ENCODE data around the gene CCM2L. TPM values are rescaled to one million over a fixed set of nuclear protein-coding genes. Genes with fewer than 3 reads are reported as not detected.

The CCM2L gene
- polyA plus RNA-seq, 1 of the 3 experiments (the other 2 are of a cell fraction): not detected

GRCh38 chr20:31979713-31980426 is 30.4 kb upstream of the CCM2L start:
- Histone ChIP-seq H3K27ac (ENCODE audit: low read depth in 2 of 2, low read length in 1 of 2) (no peak overlapping the region), H3K79me2 (ENCODE audit: insufficient read depth) (no peaks in the 10 kb centered on the region), H2AFZ (ENCODE audit: low read depth) (no peak overlapping the region), H3K9me3 (no peaks in the 10 kb centered on the region), H3K27me3 (ENCODE audit: insufficient read depth) (no peaks in the 10 kb centered on the region; the same call in 1 of the 2 replicates), H3K36me3 (replicated peaks in 1 of 2; ENCODE audit: control insufficient read depth in 1 of 2, insufficient read depth in 2 of 2, low read length in 1 of 2) (no peaks in the 10 kb centered on the region), H3K4me1 (ENCODE audit: control insufficient read depth in 1 of 2, insufficient read depth in 2 of 2, low read depth in 1 of 2, low read length in 1 of 2) (no peaks in the 10 kb centered on the region; a peak in 1 of 4 replicates), H3K4me3 (ENCODE audit: low read depth in 2 of 2, low read length in 1 of 2) (no peak overlapping the region), H3F3A (replicated peaks; ENCODE audit: insufficient read depth) (no peaks in the 10 kb centered on the region), H3K9me2 (no peaks in the 10 kb centered on the region), H3K9ac (no peak overlapping the region), H4K20me1 (ENCODE audit: insufficient read depth) (no peaks in the 10 kb centered on the region), H3K4me2 (no peak overlapping the region)
- ChIA-PET POLR2A (no interaction called here), CTCF (interaction anchor here (0.7 to 1.5 kb wide), 2 partner anchors 11 to 51 kb away, joined by 3 read pairs; no protein-coding TSS in a partner anchor)
- WGBS (ENCODE audit: low lambda C conversion rate): 72% methylated on average over 6 of the region's 6 CpGs
- DNase-seq: no peak
- TF ChIP-seq ELF1 (IDR thresholded peaks at IDR 0.05) (no peak), RFX5 (IDR thresholded peaks at IDR 0.05; ENCODE audit: low read length) (no peak), RXRA (IDR thresholded peaks at IDR 0.05; ENCODE audit: borderline replicate concordance, low read depth) (no peak), NRF1 (IDR thresholded peaks at IDR 0.05; ENCODE audit: low read depth, low read length) (no peak), GATA2 (CRISPR knock-in tag; IDR thresholded peaks at IDR 0.05) (no peak), TEAD4 (IDR thresholded peaks at IDR 0.05; ENCODE audit: borderline replicate concordance, insufficient read depth) (no peak), YY1 (IDR thresholded peaks at IDR 0.05; ENCODE audit: low read depth) (no peak), REST (IDR thresholded peaks at IDR 0.05; ENCODE audit: low read depth, low read length) (no peak), RAD21 (IDR thresholded peaks at IDR 0.05; ENCODE audit: low read length) (no peak), MXI1 (IDR thresholded peaks at IDR 0.05; ENCODE audit: low read depth, low read length) (no peak), GABPA (IDR thresholded peaks at IDR 0.05; ENCODE audit: low read depth) (no peak), PBX3 (IDR thresholded peaks at IDR 0.05) (no peak), SMC3 (IDR thresholded peaks at IDR 0.05; ENCODE audit: low read depth, low read length) (no peak), TAF1 (IDR thresholded peaks at IDR 0.05; ENCODE audit: borderline replicate concordance, low read depth, low read length) (no peak)
- TF ChIP-seq, protein P1, sequence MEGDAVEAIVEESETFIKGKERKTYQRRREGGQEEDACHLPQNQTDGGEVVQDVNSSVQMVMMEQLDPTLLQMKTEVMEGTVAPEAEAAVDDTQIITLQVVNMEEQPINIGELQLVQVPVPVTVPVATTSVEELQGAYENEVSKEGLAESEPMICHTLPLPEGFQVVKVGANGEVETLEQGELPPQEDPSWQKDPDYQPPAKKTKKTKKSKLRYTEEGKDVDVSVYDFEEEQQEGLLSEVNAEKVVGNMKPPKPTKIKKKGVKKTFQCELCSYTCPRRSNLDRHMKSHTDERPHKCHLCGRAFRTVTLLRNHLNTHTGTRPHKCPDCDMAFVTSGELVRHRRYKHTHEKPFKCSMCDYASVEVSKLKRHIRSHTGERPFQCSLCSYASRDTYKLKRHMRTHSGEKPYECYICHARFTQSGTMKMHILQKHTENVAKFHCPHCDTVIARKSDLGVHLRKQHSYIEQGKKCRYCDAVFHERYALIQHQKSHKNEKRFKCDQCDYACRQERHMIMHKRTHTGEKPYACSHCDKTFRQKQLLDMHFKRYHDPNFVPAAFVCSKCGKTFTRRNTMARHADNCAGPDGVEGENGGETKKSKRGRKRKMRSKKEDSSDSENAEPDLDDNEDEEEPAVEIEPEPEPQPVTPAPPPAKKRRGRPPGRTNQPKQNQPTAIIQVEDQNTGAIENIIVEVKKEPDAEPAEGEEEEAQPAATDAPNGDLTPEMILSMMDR (IDR thresholded peaks at IDR 0.05): no peak
- TF ChIP-seq, protein P2, sequence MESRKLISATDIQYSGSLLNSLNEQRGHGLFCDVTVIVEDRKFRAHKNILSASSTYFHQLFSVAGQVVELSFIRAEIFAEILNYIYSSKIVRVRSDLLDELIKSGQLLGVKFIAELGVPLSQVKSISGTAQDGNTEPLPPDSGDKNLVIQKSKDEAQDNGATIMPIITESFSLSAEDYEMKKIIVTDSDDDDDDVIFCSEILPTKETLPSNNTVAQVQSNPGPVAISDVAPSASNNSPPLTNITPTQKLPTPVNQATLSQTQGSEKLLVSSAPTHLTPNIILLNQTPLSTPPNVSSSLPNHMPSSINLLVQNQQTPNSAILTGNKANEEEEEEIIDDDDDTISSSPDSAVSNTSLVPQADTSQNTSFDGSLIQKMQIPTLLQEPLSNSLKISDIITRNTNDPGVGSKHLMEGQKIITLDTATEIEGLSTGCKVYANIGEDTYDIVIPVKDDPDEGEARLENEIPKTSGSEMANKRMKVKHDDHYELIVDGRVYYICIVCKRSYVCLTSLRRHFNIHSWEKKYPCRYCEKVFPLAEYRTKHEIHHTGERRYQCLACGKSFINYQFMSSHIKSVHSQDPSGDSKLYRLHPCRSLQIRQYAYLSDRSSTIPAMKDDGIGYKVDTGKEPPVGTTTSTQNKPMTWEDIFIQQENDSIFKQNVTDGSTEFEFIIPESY (IDR thresholded peaks at IDR 0.05; ENCODE audit: borderline replicate concordance, low read depth): no peak
- TF ChIP-seq, protein P3, sequence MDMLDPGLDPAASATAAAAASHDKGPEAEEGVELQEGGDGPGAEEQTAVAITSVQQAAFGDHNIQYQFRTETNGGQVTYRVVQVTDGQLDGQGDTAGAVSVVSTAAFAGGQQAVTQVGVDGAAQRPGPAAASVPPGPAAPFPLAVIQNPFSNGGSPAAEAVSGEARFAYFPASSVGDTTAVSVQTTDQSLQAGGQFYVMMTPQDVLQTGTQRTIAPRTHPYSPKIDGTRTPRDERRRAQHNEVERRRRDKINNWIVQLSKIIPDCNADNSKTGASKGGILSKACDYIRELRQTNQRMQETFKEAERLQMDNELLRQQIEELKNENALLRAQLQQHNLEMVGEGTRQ (IDR thresholded peaks at IDR 0.05; ENCODE audit: borderline replicate concordance, low read depth, low read length): no peak

Data from SK-N-SH (cell line).